ENCODE results near the gene GAK.

DNA sequence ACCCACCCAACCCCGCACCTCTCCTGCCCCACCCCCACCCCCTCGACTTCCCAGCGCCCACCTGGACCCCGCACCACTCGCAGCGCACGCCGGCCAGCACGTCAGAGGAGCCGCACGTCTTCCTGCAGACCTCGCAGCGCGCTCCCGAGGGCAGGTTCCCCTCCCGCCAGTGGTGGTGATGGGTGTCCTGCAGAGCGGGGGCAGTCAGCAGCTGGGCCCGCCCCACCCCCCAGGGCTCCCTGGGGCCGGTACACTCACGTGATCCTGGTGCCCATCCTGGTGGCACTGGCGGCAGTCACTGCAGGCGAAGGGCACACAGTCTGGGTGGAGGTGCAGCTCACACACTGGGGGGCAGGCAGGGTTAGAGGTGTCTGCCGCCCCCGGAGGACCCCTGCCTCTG, 36.1 kb upstream of the GAK start:
- TF ChIP-seq, protein P1, sequence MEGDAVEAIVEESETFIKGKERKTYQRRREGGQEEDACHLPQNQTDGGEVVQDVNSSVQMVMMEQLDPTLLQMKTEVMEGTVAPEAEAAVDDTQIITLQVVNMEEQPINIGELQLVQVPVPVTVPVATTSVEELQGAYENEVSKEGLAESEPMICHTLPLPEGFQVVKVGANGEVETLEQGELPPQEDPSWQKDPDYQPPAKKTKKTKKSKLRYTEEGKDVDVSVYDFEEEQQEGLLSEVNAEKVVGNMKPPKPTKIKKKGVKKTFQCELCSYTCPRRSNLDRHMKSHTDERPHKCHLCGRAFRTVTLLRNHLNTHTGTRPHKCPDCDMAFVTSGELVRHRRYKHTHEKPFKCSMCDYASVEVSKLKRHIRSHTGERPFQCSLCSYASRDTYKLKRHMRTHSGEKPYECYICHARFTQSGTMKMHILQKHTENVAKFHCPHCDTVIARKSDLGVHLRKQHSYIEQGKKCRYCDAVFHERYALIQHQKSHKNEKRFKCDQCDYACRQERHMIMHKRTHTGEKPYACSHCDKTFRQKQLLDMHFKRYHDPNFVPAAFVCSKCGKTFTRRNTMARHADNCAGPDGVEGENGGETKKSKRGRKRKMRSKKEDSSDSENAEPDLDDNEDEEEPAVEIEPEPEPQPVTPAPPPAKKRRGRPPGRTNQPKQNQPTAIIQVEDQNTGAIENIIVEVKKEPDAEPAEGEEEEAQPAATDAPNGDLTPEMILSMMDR (IDR thresholded peaks at IDR 0.05; ENCODE audit: insufficient read depth, low read depth, low read length): no peak
- TF ChIP-seq EZH2 (IDR thresholded peaks at IDR 0.05; ENCODE audit: insufficient read depth, low read length): no peak

All from astrocyte (in vitro differentiated cells and primary cell).